ENCODE data around the gene TPCN2.
"Not testable (repeated sequence)": the region's sequence is repeated elsewhere in the genome, so short reads cannot be mapped to it uniquely, and the experiment has no call there.

Gene TPCN2

GRCh38 chr11:69048694-69049489, at the start of gene TPCN2:
TPCN2 (plus strand) TSS chr11:69048932; CDS start chr11:69048998, 66 bp downstream.
- peak; percentile 84 for DNase-seq (ENCODE audit: low read depth)

- no peak for DNase-seq (ENCODE audit: low read depth)
These were observed 49.5 kb upstream of the TPCN2 start for GRCh38 chr11:68999093-68999747.

GRCh38 chr11:68999748-69000355, 48.9 kb upstream of the TPCN2 start:
- DNase-seq (ENCODE audit: low read depth): not testable (repeated sequence)

- DNase-seq (ENCODE audit: low read depth): no peak
These were observed 48.3 kb upstream of the TPCN2 start for GRCh38 chr11:69000391-69000790.

- DNase-seq (ENCODE audit: low read depth): no peak
These were observed 47.9 kb upstream of the TPCN2 start for GRCh38 chr11:69000831-69001242.

GRCh38 chr11:69001243-69002081, 47.3 kb upstream of the TPCN2 start:
- no peak for DNase-seq (ENCODE audit: low read depth)

- no peak for DNase-seq (ENCODE audit: low read depth)
These were observed 46.6 kb upstream of the TPCN2 start for GRCh38 chr11:69002110-69002569.

GRCh38 chr11:69002570-69003231, 46.0 kb upstream of the TPCN2 start:
- DNase-seq (ENCODE audit: low read depth): no peak

GRCh38 chr11:69003301-69003865, 45.3 kb upstream of the TPCN2 start:
- DNase-seq (ENCODE audit: low read depth): no peak

GRCh38 chr11:69003866-69004367, 44.8 kb upstream of the TPCN2 start:
- DNase-seq (ENCODE audit: low read depth): no peak

- no peak for DNase-seq (ENCODE audit: low read depth)
These were observed 44.1 kb upstream of the TPCN2 start for GRCh38 chr11:69004411-69005182.

GRCh38 chr11:69005183-69005630, 43.5 kb upstream of the TPCN2 start:
- DNase-seq (ENCODE audit: low read depth): no peak

- DNase-seq (ENCODE audit: low read depth): no peak
These were observed 42.9 kb upstream of the TPCN2 start for GRCh38 chr11:69005631-69006368.

GRCh38 chr11:69006816-69007215, 41.9 kb upstream of the TPCN2 start:
- DNase-seq (ENCODE audit: low read depth): no peak

- DNase-seq (ENCODE audit: low read depth): no peak
These were observed 40.8 kb upstream of the TPCN2 start for GRCh38 chr11:69007975-69008381.

- no peak for DNase-seq (ENCODE audit: low read depth)
These were observed 39.8 kb upstream of the TPCN2 start for GRCh38 chr11:69008737-69009440.

- DNase-seq (ENCODE audit: low read depth): no peak
These were observed 39.1 kb upstream of the TPCN2 start for GRCh38 chr11:69009441-69010211.

GRCh38 chr11:69010361-69010891, 38.3 kb upstream of the TPCN2 start:
- DNase-seq (ENCODE audit: low read depth): no peak
